Measurements from ENCODE around the gene TULP4. TPM values are rescaled to one million over a fixed set of nuclear protein-coding genes. Genes with fewer than 3 reads are reported as not detected.
"Not testable (repeated sequence)": the region's sequence is repeated elsewhere in the genome, so short reads cannot be mapped to it uniquely, and the experiment has no call there.

Gene TULP4
- total RNA-seq, 2 donors from 2014 or later, result 20.5 to 27.4 TPM

DNA sequence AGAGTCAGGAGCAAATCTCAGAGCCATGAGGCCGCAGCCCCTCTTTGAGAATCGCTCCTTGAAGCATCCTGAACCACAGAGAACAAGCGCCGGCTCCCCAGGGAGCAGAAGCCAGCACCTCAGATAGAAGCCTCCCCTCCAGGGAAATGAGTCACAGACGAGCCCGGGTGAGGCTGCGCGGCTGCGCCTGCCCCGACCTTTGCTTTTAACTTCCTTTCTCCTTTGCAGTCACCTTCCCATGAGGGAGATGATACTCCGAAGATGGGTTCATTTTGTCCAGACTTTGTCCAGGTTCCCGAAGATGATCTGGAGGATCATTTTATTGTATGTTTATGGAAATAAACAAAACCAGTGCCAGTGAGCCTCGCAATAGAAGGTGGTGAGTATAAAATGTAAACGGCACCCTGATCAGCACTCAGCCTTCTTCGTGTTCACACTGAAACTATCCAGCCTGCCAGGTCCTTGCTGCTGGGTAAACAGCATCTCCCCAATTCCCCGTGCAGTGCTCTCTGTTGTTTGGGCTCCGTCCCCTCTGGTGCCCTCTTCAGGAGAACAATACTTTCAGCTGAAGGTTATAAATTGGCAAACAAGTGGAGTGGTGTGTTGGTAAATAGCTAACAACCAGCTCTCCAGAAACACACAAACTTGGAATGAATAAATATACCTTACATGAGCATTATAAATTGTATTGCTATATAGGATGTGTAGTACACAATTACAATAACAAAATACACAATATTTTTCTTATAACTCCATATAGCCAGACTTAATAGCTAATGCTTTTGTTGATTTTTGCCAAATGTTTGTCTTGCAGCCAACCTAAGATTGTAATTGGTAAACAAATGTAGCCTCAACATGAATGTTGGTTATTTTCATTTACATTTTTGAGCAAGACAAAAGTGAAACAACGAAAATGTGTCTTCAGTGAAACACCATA is 206.2 kb downstream of the TULP4 start:
- peak; percentile 90 to 98 for ATAC-seq
- peak in 1 of 2 donors; percentile 55 for DNase-seq (ENCODE audit: low spot score in 2 of 2)
- Mint-ChIP-seq H3K9me3 (no peaks in the 10 kb centered on the region), H3K27ac (peak overlapping the region; percentile 70 to 79), H3K36me3 (peaks cover 0 to under 1% of the 10 kb centered on the region in 2 donors)

DNA sequence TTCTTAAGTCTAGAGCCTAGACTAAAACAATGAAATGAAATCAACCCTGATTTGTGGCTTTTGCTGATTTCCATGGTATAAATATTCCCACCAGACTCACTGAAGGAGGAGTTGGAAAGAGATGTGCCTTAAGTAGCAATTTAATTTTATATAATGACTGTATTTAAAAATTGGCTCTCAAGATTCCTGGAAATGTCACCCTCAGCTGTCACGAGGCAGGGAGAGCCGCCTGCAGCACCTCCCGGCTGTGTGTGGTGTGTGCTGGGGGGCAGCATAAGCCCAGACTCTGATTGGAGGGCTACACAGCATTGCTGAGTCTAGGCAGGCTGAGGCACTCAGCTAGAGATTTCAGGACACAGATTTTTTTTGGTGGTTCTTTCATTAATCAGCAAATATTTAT is 207.0 kb downstream of the TULP4 start:
- Mint-ChIP-seq H3K27ac (no peak overlapping the region), H3K36me3 (peaks cover 0 to 5% of the 10 kb centered on the region in 2 donors), H3K9me3 (no peaks in the 10 kb centered on the region)
- DNase-seq (ENCODE audit: low spot score in 2 of 2) (no peak), ATAC-seq (no peak)

DNA sequence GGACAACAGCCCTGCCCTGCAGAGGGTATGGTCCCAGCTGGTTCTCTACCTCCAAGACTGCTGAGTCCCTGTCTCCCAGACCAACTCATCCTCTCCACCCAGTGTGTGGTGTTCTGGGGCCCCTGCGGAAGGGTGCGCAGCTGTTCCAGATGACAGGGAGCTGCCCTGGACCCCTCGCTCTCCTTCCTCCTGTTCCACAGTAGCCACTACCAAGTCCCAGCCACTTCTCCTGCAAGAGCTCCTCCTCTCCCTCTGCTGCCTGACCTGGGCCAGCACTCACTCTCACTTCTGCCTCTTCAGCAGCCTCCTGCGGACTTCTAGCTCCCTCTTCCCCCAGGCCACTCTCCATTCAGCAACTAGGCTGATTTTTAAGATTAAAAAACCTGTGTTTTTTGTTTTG is 207.5 kb downstream of the TULP4 start:
- Mint-ChIP-seq H3K9me3 (no peaks in the 10 kb centered on the region), H3K27ac (no peak overlapping the region), H3K36me3 (peaks cover 0 to 5% of the 10 kb centered on the region in 2 donors)
- ATAC-seq (no peak), DNase-seq (ENCODE audit: low spot score in 2 of 2) (no peak)

DNA sequence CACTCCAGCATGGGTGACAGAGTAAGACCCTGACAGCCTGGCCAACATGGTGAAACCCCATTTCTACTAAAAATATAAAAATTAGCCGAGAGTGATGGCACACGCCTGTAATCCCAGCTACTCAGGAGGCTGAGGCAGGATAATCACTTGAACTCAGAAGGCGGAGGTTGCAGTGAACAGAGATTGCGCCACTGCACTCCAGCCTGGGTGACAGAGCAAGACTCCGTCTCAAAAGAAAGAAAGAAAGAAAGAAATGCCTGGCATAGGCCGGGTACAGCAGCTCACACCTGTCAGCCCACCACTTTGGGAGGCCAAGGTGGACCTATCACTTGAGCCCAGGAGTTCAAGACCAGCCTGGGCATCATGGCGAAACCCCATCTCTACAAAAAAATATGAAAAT is 208.7 kb downstream of the TULP4 start:
- DNase-seq (ENCODE audit: low spot score in 2 of 2); H3K36me3 Mint-ChIP-seq; H3K27ac Mint-ChIP-seq; ATAC-seq; H3K9me3 Mint-ChIP-seq: not testable (repeated sequence)

DNA sequence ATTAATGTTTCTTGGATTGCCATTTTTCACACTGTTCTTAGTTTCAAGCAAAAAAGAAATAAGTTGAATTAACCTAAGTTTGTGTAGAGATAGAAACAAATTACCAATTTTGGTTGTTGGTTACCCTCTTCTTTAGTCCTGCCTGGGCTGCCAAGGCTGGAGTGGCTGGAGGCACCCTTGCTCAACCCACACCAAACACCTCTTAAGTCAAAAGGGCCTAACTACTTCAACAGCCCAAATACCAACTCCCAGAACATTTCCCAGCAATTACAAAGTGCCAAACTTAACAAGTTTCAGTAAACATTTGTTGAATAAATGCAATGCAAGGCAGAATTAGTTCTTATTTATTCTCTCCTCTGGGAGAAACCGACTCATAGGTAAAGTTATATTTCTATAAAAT is 209.5 kb downstream of the TULP4 start:
- DNase-seq (ENCODE audit: low spot score in 2 of 2) (no peak), ATAC-seq (no peak)
- Mint-ChIP-seq H3K27ac (no peak overlapping the region), H3K36me3 (peaks cover 0 to 13% of the 10 kb centered on the region in 2 donors), H3K9me3 (peaks cover 2 to 4% of the 10 kb centered on the region in 2 donors)

DNA sequence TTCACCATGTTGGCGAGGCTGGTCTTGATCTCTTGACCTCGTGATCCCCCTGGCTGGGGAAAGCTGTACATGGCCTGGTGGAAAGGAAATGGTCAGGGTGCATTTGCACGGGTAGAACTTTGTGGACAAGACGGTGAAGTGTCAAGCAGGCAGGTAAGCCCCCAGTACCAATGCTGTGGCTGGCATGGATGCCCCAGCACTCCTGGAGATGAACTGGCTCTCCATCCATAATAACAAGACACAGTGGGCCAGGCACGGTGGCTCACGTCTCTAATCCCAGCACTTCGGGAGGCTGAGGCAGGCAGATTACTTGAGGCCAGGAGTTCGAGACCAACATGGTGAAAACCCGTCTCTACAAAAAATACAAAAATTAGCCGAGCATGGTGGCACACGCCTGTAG is 210.4 kb downstream of the TULP4 start:
- Mint-ChIP-seq H3K36me3 (peaks cover 3 to 17% of the 10 kb centered on the region in 2 donors), H3K27ac (no peak overlapping the region), H3K9me3 (peaks cover 5 to 6% of the 10 kb centered on the region in 2 donors)
- DNase-seq (ENCODE audit: low spot score in 2 of 2) (no peak), ATAC-seq (no peak)

DNA sequence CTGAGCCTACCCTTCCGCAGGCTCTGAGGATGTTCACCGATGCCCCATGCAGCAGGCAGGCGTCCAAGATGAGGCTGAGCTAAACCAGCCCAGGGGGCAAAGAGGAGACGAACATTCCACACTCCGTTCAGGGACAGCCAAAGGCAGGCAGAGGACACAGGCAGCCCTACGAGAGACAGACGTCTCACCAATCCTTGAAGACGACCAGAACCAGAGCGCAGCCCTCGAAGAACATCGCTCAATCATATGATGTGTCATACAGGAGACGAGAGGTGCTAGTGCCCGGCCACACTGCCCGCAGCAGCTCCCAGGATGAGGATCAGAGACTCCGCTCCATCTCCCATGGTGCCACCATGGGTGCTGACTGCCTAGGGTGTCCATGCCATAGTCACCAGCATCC is 212.0 kb downstream of the TULP4 start:
- Mint-ChIP-seq H3K9me3 (peaks cover 5 to 9% of the 10 kb centered on the region in 2 donors), H3K36me3 (peaks cover 5 to 24% of the 10 kb centered on the region in 2 donors), H3K27ac (no peak overlapping the region)
- ATAC-seq (no peak), DNase-seq (ENCODE audit: low spot score in 2 of 2) (no peak)

DNA sequence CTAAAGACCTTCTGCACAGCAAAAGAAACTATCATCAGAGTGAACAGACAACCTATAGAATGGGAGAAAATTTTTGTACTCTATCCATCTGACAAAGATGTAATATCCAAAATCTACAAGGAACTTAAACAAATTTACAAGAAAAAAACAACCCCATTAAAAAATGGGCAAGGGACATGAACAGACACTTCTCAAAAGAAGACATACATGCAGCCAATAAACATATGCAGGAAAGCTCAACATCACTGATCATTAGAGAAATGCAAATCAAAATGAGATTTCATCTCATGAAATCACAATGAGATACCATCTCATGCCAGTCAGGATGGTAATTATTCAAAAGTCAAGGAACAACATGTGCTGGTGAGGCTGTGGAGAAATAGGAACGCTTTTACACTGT is 215.6 kb downstream of the TULP4 start:
- ATAC-seq; H3K27ac Mint-ChIP-seq; H3K9me3 Mint-ChIP-seq; DNase-seq (ENCODE audit: low spot score in 2 of 2): not testable (repeated sequence)
- peaks cover 5 to 24% of the 10 kb centered on the region in 2 donors for H3K36me3 Mint-ChIP-seq

DNA sequence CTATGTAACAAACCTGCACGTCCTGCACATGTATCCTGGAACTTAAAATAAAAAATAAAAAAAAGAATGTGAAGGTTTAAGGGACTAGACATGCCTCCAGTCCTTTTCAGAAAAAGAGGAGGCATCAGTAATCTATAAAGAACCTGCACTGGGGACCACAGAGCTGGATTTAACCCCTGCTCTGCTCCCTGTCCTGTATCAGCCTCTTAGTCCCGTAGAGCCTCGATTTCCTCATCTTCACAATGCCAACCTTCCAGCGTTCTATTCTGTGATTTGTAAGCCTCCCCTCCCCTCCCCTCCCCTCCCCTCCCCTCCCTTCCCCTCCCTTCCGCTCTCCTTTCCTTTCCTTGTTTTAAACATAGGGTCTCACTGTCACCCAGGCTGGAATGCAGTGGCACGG is 216.6 kb downstream of the TULP4 start:
- Mint-ChIP-seq H3K9me3 (peaks cover 5 to 9% of the 10 kb centered on the region in 2 donors), H3K36me3 (peaks cover 5 to 21% of the 10 kb centered on the region in 2 donors), H3K27ac (no peak overlapping the region)
- ATAC-seq (no peak), DNase-seq (ENCODE audit: low spot score in 2 of 2) (no peak)

DNA sequence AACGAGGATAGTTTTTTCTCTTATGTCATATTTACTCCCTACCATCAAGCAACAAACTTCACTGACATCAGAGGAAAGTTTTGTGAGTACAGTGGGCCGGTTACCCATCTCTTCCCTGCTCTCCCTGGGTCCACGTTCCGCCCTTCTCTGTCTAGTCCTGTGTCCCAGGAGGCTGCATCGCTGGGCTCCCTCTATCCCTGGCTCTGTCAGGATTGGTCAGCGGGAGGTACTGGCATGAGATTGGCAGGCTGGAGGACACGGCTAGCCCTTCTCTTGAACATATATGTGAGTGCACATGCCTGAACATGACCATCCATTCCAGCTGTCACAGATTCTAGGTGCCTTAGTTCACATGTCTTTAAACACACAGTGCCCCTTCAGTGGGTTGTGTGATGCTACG is 217.4 kb downstream of the TULP4 start:
- peaks cover 5 to 9% of the 10 kb centered on the region in 2 donors for H3K9me3 Mint-ChIP-seq
- DNase-seq (ENCODE audit: low spot score in 2 of 2) (no peak), ATAC-seq (no peak)
- H3K36me3 Mint-ChIP-seq, result peaks cover 5 to 20% of the 10 kb centered on the region in 2 donors
- H3K27ac Mint-ChIP-seq, result peak overlapping the region in 1 of 2 donors; percentile 27

DNA sequence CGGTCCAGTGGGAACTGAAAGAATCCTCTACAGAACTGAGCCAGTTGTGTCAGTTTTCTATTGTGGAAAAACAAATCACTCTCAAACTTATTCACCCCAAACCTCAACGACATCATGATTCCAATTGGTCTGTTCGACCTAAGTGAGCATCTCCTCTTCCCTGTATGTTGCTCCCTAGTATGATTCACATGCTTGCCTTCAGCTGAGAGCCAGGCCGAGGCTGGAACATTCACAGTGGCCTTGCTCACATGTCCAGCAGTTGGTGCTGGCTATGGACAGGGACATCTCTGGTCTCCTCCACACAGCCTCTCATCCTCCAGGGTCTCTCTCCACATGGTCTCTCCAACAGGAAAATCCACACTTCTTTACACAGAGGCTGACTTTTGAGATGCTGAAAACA is 219.3 kb downstream of the TULP4 start:
- Mint-ChIP-seq H3K9me3 (peaks cover 5 to 12% of the 10 kb centered on the region in 2 donors), H3K27ac (no peak overlapping the region), H3K36me3 (peaks cover 5 to 19% of the 10 kb centered on the region in 2 donors)
- no peak for ATAC-seq
- DNase-seq (ENCODE audit: low spot score in 2 of 2), result no peak

DNA sequence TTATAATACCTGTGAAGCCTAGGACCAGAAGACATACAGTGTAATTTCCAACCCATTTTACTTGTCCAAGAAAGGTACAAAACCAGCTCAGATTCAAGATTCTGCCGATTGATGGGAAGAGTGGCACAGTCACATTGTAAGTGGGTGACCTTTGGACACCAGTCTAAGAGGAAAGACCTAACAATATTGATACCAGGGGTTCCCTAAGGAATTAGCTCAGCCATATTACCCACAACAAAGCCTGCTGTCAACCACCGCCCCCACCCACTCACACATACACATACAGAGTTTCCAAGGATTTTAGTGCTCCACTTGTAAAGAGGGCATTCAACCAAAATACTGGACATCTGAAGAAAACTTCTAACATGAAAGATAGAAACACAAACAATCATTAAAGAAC is 219.7 kb downstream of the TULP4 start:
- no peak for ATAC-seq
- no peak for DNase-seq (ENCODE audit: low spot score in 2 of 2)
- Mint-ChIP-seq H3K9me3 (peaks cover under 1 to 8% of the 10 kb centered on the region in 2 donors), H3K36me3 (peaks cover 5 to 15% of the 10 kb centered on the region in 2 donors), H3K27ac (no peak overlapping the region)

DNA sequence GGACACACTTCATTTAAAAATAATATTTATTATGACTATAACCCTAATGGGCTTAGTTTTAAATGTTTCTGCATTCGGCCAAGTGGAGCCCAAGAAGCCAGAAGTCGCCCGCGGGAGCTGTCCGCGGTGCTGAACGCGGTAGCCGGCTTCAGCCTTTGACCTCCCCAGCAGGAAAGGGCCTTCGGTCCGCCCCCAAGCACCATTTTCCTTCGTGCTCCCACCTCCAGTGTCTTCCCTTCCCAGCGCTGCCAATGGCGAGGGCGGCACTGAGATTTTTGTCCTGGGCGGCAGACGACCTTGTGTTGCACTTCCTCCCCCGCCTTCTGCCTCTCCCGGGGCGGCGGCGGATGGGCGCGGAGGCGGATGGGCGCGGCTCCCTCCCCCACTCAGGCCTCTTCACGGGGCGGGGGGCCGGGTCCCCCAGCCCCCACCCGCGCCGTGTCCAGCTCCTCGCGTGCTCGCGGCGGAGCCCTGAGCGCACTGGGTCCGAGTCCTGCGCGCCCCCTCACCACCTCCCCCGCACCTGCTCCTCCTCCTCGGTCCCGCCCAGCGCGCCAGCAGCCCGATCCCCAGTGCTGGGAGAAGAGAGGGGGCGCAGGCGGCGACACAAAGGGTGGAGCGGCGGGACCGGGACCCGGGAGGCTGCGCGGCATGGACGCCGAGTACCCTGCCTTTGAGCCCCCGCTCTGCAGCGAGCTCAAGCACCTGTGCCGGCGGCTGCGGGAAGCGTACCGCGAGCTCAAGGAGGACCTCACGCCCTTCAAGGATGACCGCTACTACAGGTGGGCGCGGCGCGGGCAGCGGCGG is 224.0 kb downstream of the TULP4 start:
- H3K9me3 Mint-ChIP-seq, result peaks cover 0 to 4% of the 10 kb centered on the region in 2 donors
- peak; percentile 53 to 78 for DNase-seq (ENCODE audit: low spot score in 2 of 2)
- no peak overlapping the region for H3K27ac Mint-ChIP-seq
- peaks cover 0 to 6% of the 10 kb centered on the region in 2 donors for H3K36me3 Mint-ChIP-seq
- peak; percentile 61 to 63 for ATAC-seq

DNA sequence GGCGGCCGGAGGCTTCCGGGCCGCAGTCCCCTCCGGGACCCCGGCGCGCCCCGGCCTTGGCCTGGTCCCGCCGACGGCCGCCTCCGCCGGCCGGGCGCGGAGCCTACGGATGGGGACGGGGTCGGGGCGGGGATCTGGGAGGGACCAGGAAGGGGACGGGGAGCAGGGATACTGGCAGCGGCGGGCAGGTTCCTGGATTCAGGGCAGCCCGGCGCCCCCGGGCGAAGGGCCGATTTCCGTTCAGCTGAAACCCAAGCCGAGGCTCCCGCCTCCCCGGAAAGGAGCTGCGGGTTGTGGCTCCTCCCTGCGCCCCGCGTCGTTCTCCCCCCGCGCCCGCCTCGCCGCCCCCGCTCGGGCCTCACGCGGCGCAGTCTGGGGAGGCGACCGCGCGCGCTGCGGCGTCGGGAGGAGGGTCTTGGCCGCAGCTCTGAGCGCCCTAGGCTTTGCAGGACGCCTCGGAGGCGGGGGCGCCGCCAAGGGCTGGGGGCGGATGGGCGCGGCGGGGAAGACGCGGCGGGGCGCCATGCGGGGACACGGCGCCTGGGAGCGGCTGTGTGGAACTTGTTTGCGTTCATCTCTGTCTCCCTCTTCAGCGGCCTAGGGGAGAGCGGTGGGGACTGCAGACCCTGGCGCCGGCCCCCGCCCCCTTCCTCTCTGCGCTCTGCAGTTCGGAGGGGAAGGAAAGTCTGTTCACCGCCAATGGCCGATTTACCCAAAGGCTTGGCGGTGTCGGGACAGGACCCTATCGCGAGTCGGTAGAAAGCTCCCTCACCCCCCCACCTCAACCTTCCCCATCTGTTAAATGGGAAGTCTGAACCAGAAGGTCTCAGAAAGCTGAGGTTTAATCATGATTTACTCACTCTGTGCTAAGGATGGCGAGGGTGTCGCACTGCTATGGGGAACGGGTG is 224.9 kb downstream of the TULP4 start:
- Mint-ChIP-seq H3K27ac (no peak overlapping the region), H3K36me3 (peaks cover 0 to 6% of the 10 kb centered on the region in 2 donors), H3K9me3 (peaks cover 0 to 4% of the 10 kb centered on the region in 2 donors)
- DNase-seq (ENCODE audit: low spot score in 2 of 2) (peak; percentile 10 to 51), ATAC-seq (peak; percentile 69 to 74)

DNA sequence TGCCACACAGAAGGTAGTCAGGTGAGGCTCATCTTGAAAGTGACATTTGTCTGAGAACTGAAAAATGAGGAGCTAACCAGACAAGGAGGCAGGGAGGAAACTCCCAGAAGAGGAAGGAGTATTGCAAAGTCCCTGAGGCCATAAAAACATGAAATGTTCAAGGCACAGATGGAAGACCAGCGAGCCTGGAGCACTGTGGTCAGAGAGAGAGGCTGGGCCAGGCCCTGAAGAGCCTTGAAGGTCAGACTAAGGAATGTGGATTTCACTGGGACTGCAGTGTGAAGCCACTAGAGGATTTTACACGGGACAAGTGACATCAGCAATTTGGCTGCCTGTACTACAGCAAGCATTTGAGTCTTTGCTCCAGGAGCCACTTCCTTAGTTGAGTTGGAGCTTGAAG is 226.5 kb downstream of the TULP4 start:
- peak in 1 of 2 donors; percentile 3 for DNase-seq (ENCODE audit: low spot score in 2 of 2)
- H3K9me3 Mint-ChIP-seq, result peaks cover 0 to 4% of the 10 kb centered on the region in 2 donors
- H3K36me3 Mint-ChIP-seq, result peaks cover 0 to 6% of the 10 kb centered on the region in 2 donors
- H3K27ac Mint-ChIP-seq, result no peak overlapping the region
- ATAC-seq, result no peak

DNA sequence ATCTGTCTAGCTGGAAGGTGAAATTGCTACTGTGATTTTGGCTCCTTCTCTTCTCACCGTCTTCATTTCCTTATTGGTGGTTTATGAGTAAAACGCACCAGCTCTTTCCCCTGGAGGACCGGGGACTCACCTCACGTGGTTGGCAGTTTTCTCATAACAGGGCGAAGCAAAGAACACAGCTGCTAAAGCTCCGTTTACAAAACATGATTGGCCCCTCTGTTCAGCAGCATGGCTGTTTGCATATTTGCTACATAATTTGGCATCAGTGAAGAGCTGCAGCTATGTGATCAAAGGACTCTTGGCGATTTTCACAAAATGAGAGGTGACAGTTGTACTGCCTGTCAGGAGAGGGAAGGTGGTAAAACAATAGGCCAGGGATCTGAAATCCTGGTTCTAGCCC is 227.1 kb downstream of the TULP4 start:
- DNase-seq (ENCODE audit: low spot score in 2 of 2) (no peak), ATAC-seq (no peak)
- H3K9me3 Mint-ChIP-seq, result peaks cover 0 to 4% of the 10 kb centered on the region in 2 donors
- peaks cover 0 to 6% of the 10 kb centered on the region in 2 donors for H3K36me3 Mint-ChIP-seq
- H3K27ac Mint-ChIP-seq, result no peak overlapping the region

Data from activated naive CD4-positive, alpha-beta T cell treated with anti-CD3 and anti-CD28 coated beads, Interleukin-2, amount 50 U/mL, for 72 hours (primary cell).